Neural cell (in vitro differentiated cells): ENCODE measurements around the gene CARD14. TPM values are rescaled to one million over a fixed set of nuclear protein-coding genes. Genes with fewer than 3 reads are reported as not detected.

Experiments
- H2AFZ ChIP-seq: fragments of 200-600, 300-800 bp; sonication (generic), shearing (Covaris generic); 2 replicates; pipeline ENCODE4 v1.6.0; 2014; ENCODE audit warnings: low read depth, mild to moderate bottlenecking, antibody characterized with exemption, low read length, moderate library complexity
- H3F3A ChIP-seq: fragments of 200-600 bp; shearing (Covaris generic); 2 replicates; pipeline ENCODE4 v1.6.1; 2016; ENCODE audit warnings: mild to moderate bottlenecking, moderate library complexity, mixed read lengths, antibody characterized with exemption, low read length; ENCODE audit not compliant: insufficient read depth, poor library complexity, severe bottlenecking
- H3K27ac ChIP-seq: fragments of 200-600, 300-800 bp; sonication (generic), shearing (Covaris generic); 2 replicates; pipeline ENCODE4 v1.5.1; 2014; ENCODE audit warnings: mild to moderate bottlenecking, low read length, moderate library complexity
- H3K27me3 ChIP-seq: fragments of 300-800, 200-600 bp; sonication (generic), shearing (Covaris generic); 2 replicates; pipeline ENCODE4 v1.6.0; 2014; ENCODE audit warnings: mild to moderate bottlenecking, low read depth, low read length, moderate library complexity; ENCODE audit not compliant: insufficient read depth
- H3K36me3 ChIP-seq: fragments of 300-800, 200-600 bp; sonication (generic), shearing (Covaris generic); 2 replicates; pipeline ENCODE4 v1.5.1; 2014; ENCODE audit warnings: mild to moderate bottlenecking, antibody characterized with exemption, low read length, moderate library complexity; ENCODE audit not compliant: insufficient read depth
- H3K4me2 ChIP-seq: fragments of 300-800, 200-600 bp; sonication (generic), shearing (Covaris generic); 2 replicates; pipeline ENCODE4 v1.6.0; 2014; ENCODE audit warnings: mild to moderate bottlenecking, low read length
- H3K4me3 ChIP-seq: fragments of 300-800, 200-600 bp; sonication (generic), shearing (Covaris generic); 2 replicates; pipeline ENCODE4 v1.5.1; 2014; ENCODE audit warnings: mild to moderate bottlenecking, low read length, moderate library complexity
- H3K79me2 ChIP-seq: fragments of 200-600 bp; shearing (Covaris generic); replicated peaks from 2 replicates; pipeline ENCODE4 v1.6.0; 2014; ENCODE audit warnings: mild to moderate bottlenecking, low read length, moderate library complexity; ENCODE audit not compliant: insufficient read depth
- H3K9ac ChIP-seq: fragments of 300-800, 200-600 bp; sonication (generic), shearing (Covaris generic); 2 replicates; pipeline ENCODE4 v1.6.1; 2016; ENCODE audit warnings: mild to moderate bottlenecking, low read length, mixed read lengths
- H3K9me2 ChIP-seq: fragments of 200-600 bp; shearing (Covaris generic); 2 replicates; pipeline ENCODE4 v1.6.1; 2016; ENCODE audit warnings: mild to moderate bottlenecking, low read length, mixed read lengths; ENCODE audit not compliant: insufficient read depth
- H3K9me3 ChIP-seq: fragments of 200-600, 300-800 bp; sonication (generic), shearing (Covaris generic); 2 replicates; pipeline ENCODE4 v1.6.1; 2016; ENCODE audit warnings: mild to moderate bottlenecking, mixed run types, low read length, moderate library complexity, mixed read lengths
- H4K20me1 ChIP-seq: fragments of 200-600 bp; shearing (Covaris generic); 2 replicates; pipeline ENCODE4 v1.6.1; 2016; ENCODE audit warnings: mild to moderate bottlenecking, mixed run types; ENCODE audit not compliant: insufficient read depth
- EP300 ChIP-seq: fragments of 450-650 bp; conservative IDR thresholded peaks from 2 replicates; pipeline ENCODE4 v1.6.1; 2014; ENCODE audit warnings: antibody characterized with exemption, mild to moderate bottlenecking, moderate library complexity; ENCODE audit not compliant: poor library complexity, severe bottlenecking
- EZH2 ChIP-seq: fragments of 200-600, 300-800 bp; shearing (Covaris generic), sonication (generic); IDR thresholded peaks from 2 replicates; pipeline ENCODE4 v1.6.1; 2014; ENCODE audit warnings: antibody characterized with exemption, low read length, borderline replicate concordance, mild to moderate bottlenecking; ENCODE audit not compliant: insufficient read depth, poor library complexity, severe bottlenecking
- MXI1 ChIP-seq: fragments of 450-650 bp; conservative IDR thresholded peaks from 2 replicates; pipeline ENCODE4 v1.6.1; 2014; ENCODE audit warnings: antibody characterized with exemption, mild to moderate bottlenecking; ENCODE audit not compliant: poor library complexity, severe bottlenecking
- POLR2AphosphoS5 ChIP-seq: IDR thresholded peaks from 2 replicates; pipeline ENCODE4 v1.6.1; 2012
- RAD21 ChIP-seq: fragments of 450-650 bp; conservative IDR thresholded peaks from 2 replicates; pipeline ENCODE4 v1.6.1; 2014; ENCODE audit warnings: antibody characterized with exemption, mild to moderate bottlenecking, moderate library complexity
- SMC3 ChIP-seq: fragments of 450-650 bp; conservative IDR thresholded peaks from 2 replicates; pipeline ENCODE4 v1.6.1; 2014; ENCODE audit warnings: antibody characterized with exemption, mild to moderate bottlenecking, moderate library complexity; ENCODE audit not compliant: poor library complexity
- TAF1 ChIP-seq: IDR thresholded peaks from 2 replicates; pipeline ENCODE4 v1.6.1; 2012; ENCODE audit warnings: low read depth
- polyA plus RNA-seq: library from polyadenylated mRNA; depleted of rRNA; stranded (reverse); fragments of >200 nt; gene quantifications from 2 replicates; pipeline ENCODE4 v1.2.3, GENCODE V29; 2014
- TF ChIP-seq, protein P1 (sequence below): fragments of 450-650 bp; IDR thresholded peaks from 2 replicates; pipeline ENCODE4 v1.5.1; 2014; ENCODE audit warnings: antibody characterized with exemption, mild to moderate bottlenecking, moderate library complexity; ENCODE audit not compliant: poor library complexity, severe bottlenecking
- TF ChIP-seq, protein P2 (sequence below): IDR thresholded peaks from 2 replicates; pipeline ENCODE4 v1.6.1; 2012; ENCODE audit warnings: borderline replicate concordance

Gene CARD14
- polyA plus RNA-seq, 1 donor from 2014 or later, result 0.12 TPM

DNA sequence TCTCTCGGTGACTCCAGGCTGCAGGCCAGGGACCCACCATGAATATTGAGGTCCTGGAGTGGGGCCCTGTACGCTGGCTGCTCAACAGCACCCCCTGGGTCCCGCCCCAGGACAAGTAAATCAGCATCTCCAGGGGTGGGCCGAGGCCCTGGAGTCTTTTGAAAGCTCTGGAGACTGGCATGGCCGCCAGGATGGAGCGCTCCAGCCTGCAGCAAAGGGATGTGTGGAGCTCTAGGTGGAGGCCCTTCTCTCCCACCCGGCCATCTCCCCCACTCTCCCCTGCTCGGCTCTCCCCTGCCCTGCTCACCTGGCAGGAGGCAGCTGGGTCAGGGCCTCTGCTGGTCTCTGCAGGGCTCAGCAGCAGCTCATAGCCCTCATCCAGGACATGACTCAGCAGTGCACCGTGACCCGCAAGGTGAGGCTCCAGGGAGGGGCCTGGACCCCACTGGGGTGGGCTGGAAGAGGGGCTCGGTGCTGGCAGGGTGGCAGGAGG lies 33.7 kb downstream of the CARD14 start:
- Histone ChIP-seq H3K79me2 (no peaks in the 10 kb centered on the region), H3K9me2 (no peaks in the 10 kb centered on the region), H3K27ac (no peak overlapping the region), H2AFZ (no peak overlapping the region), H3K36me3 (no peaks in the 10 kb centered on the region), H3K9ac (no peak overlapping the region), H3K27me3 (no peaks in the 10 kb centered on the region), H4K20me1 (no peaks in the 10 kb centered on the region), H3K4me2 (no peak overlapping the region), H3F3A (no peaks in the 10 kb centered on the region), H3K9me3 (no peaks in the 10 kb centered on the region), H3K4me3 (no peak overlapping the region)
- TF ChIP-seq, protein P1, sequence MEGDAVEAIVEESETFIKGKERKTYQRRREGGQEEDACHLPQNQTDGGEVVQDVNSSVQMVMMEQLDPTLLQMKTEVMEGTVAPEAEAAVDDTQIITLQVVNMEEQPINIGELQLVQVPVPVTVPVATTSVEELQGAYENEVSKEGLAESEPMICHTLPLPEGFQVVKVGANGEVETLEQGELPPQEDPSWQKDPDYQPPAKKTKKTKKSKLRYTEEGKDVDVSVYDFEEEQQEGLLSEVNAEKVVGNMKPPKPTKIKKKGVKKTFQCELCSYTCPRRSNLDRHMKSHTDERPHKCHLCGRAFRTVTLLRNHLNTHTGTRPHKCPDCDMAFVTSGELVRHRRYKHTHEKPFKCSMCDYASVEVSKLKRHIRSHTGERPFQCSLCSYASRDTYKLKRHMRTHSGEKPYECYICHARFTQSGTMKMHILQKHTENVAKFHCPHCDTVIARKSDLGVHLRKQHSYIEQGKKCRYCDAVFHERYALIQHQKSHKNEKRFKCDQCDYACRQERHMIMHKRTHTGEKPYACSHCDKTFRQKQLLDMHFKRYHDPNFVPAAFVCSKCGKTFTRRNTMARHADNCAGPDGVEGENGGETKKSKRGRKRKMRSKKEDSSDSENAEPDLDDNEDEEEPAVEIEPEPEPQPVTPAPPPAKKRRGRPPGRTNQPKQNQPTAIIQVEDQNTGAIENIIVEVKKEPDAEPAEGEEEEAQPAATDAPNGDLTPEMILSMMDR, result no peak
- TF ChIP-seq EZH2 (no peak), POLR2AphosphoS5 (no peak), EP300 (no peak)

DNA sequence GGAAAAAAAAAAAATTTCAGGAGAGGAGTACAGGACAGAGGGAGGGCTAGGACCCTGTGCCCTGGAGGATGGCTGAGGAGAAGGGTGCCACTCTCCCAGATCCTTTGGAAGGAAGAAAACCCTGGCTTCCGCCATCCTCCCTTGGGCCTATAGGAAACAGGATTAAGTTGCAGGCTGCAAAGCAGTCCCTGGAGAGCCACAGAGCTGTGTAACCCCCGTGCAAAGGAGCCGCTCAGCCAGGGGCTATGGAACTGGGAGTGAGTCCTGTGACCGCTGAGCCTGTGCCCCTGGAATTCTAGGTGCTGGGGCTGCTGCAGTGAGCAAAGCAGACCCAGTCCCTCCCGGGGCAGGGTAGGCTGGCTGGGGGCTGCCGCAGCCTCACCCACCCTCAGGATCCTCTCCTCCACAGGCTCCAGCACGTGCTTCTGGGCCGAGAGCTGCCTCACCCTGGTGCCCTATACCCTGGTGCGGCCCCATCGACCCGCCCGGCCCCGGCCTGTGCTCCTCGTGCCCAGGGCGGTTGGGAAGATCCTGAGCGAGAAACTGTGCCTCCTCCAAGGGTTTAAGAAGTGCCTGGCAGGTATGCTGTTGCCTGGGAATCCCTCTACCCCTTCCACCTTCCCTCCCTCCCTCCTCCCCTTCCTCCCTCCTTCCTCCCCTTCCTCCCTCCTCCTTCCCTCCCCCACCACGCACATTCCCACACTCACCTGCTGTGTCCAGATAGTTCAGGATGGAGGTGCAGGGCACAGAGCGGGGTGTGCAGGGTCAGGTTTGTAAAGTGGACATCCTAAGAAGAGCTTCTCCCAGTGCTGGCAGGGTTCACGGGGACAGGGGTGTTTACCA lies 35.0 kb downstream of the CARD14 start:
- H4K20me1 ChIP-seq, result no peaks in the 10 kb centered on the region
- H3K27me3 ChIP-seq, result no peaks in the 10 kb centered on the region
- no peaks in the 10 kb centered on the region for H3K36me3 ChIP-seq
- H3K9ac ChIP-seq, result no peak overlapping the region
- H3K4me3 ChIP-seq, result no peak overlapping the region
- no peaks in the 10 kb centered on the region for H3K9me3 ChIP-seq
- H3K4me2 ChIP-seq, result no peak overlapping the region
- no peaks in the 10 kb centered on the region for H3K9me2 ChIP-seq
- H3K27ac ChIP-seq, result no peak overlapping the region
- H2AFZ ChIP-seq, result no peak overlapping the region
- H3F3A ChIP-seq, result no peaks in the 10 kb centered on the region
- TF ChIP-seq EZH2 (no peak), RAD21 (no peak), POLR2AphosphoS5 (no peak), EP300 (no peak), TAF1 (no peak), MXI1 (no peak), SMC3 (no peak)
- TF ChIP-seq, protein P1, result no peak
- TF ChIP-seq, protein P2, sequence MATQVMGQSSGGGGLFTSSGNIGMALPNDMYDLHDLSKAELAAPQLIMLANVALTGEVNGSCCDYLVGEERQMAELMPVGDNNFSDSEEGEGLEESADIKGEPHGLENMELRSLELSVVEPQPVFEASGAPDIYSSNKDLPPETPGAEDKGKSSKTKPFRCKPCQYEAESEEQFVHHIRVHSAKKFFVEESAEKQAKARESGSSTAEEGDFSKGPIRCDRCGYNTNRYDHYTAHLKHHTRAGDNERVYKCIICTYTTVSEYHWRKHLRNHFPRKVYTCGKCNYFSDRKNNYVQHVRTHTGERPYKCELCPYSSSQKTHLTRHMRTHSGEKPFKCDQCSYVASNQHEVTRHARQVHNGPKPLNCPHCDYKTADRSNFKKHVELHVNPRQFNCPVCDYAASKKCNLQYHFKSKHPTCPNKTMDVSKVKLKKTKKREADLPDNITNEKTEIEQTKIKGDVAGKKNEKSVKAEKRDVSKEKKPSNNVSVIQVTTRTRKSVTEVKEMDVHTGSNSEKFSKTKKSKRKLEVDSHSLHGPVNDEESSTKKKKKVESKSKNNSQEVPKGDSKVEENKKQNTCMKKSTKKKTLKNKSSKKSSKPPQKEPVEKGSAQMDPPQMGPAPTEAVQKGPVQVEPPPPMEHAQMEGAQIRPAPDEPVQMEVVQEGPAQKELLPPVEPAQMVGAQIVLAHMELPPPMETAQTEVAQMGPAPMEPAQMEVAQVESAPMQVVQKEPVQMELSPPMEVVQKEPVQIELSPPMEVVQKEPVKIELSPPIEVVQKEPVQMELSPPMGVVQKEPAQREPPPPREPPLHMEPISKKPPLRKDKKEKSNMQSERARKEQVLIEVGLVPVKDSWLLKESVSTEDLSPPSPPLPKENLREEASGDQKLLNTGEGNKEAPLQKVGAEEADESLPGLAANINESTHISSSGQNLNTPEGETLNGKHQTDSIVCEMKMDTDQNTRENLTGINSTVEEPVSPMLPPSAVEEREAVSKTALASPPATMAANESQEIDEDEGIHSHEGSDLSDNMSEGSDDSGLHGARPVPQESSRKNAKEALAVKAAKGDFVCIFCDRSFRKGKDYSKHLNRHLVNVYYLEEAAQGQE, result no peak
- H3K79me2 ChIP-seq, result no peaks in the 10 kb centered on the region
